ENCODE results near the gene ACAA2.

- TF ChIP-seq, protein P1, sequence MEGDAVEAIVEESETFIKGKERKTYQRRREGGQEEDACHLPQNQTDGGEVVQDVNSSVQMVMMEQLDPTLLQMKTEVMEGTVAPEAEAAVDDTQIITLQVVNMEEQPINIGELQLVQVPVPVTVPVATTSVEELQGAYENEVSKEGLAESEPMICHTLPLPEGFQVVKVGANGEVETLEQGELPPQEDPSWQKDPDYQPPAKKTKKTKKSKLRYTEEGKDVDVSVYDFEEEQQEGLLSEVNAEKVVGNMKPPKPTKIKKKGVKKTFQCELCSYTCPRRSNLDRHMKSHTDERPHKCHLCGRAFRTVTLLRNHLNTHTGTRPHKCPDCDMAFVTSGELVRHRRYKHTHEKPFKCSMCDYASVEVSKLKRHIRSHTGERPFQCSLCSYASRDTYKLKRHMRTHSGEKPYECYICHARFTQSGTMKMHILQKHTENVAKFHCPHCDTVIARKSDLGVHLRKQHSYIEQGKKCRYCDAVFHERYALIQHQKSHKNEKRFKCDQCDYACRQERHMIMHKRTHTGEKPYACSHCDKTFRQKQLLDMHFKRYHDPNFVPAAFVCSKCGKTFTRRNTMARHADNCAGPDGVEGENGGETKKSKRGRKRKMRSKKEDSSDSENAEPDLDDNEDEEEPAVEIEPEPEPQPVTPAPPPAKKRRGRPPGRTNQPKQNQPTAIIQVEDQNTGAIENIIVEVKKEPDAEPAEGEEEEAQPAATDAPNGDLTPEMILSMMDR (conservative IDR thresholded peaks at IDR 0.05) = no peak
- no peak for TF ChIP-seq EZH2 (IDR thresholded peaks at IDR 0.05; ENCODE audit: low read depth)
Measured at GRCh38 chr18:49839012-49839411, 25.7 kb upstream of the ACAA2 start.

All from PC-9 (cell line).